ENCODE measurements around the gene SLC1A2. TPM values are rescaled to one million over a fixed set of nuclear protein-coding genes. Genes with fewer than 3 reads are reported as not detected.

Gene SLC1A2
- total RNA-seq, 1 donor from 2014 or later: 0.25 TPM

GRCh38 chr11:35426351-35426750 is 7.0 kb upstream of the SLC1A2 start:
- H3K9ac ChIP-seq (ENCODE audit: low read length): no peak overlapping the region
- no peak overlapping the region for H3K4me3 ChIP-seq (ENCODE audit: insufficient read depth, low read depth, low read length)
- peaks cover 88% of the 10 kb centered on the region for H3K27me3 Mint-ChIP-seq (ENCODE audit: low read depth, unreplicated experiment)
- no peak overlapping the region for H3K4me2 ChIP-seq (ENCODE audit: low read length)
- H3K36me3 ChIP-seq (ENCODE audit: insufficient read depth, low read length): no peaks in the 10 kb centered on the region
- no peak overlapping the region for H3K27ac Mint-ChIP-seq (ENCODE audit: unreplicated experiment)
- no peaks in the 10 kb centered on the region for H3K9me3 ChIP-seq (ENCODE audit: insufficient read depth, low read depth, low read length)
- H2AFZ ChIP-seq (ENCODE audit: low read depth, low read length): no peak overlapping the region
- DNase-seq (ENCODE audit: low read depth): no peak
- H4K20me1 ChIP-seq (ENCODE audit: insufficient read depth, low read length): peaks cover 6% of the 10 kb centered on the region
- no peak overlapping the region for H3K27ac ChIP-seq (ENCODE audit: low read depth, low read length)
- H3K36me3 Mint-ChIP-seq (ENCODE audit: low read depth, unreplicated experiment): peaks cover 16% of the 10 kb centered on the region
- H3K4me1 ChIP-seq (ENCODE audit: insufficient read depth, low read length): peaks cover 11% of the 10 kb centered on the region
- H3K79me2 ChIP-seq (ENCODE audit: insufficient read depth, low read length): no peaks in the 10 kb centered on the region
- no peak overlapping the region for H3K4me3 Mint-ChIP-seq (ENCODE audit: unreplicated experiment)
- FAIRE-seq: no peak
- H3K4me1 Mint-ChIP-seq (ENCODE audit: low read depth, unreplicated experiment): no peaks in the 10 kb centered on the region
- H3K9me3 Mint-ChIP-seq (ENCODE audit: unreplicated experiment): peaks cover 13% of the 10 kb centered on the region
- peaks cover 25% of the 10 kb centered on the region for H3K27me3 ChIP-seq (ENCODE audit: insufficient read depth, low read length)
- TF ChIP-seq CTCF (IDR thresholded peaks at IDR 0.05; ENCODE audit: insufficient read depth, low read depth, low read length) (no peak), EZH2 (IDR thresholded peaks at IDR 0.05; ENCODE audit: insufficient read depth, low read length) (no peak)

- DNase-seq (ENCODE audit: low read depth) (no peak), FAIRE-seq (no peak)
- TF ChIP-seq EZH2 (IDR thresholded peaks at IDR 0.05; ENCODE audit: insufficient read depth, low read length) (no peak), CTCF (IDR thresholded peaks at IDR 0.05; ENCODE audit: insufficient read depth, low read depth, low read length) (no peak)
- Mint-ChIP-seq H3K27ac (ENCODE audit: unreplicated experiment) (no peak overlapping the region), H3K4me3 (ENCODE audit: unreplicated experiment) (no peak overlapping the region), H3K4me1 (ENCODE audit: low read depth, unreplicated experiment) (no peaks in the 10 kb centered on the region), H3K36me3 (ENCODE audit: low read depth, unreplicated experiment) (peaks cover 11% of the 10 kb centered on the region), H3K27me3 (ENCODE audit: low read depth, unreplicated experiment) (peaks cover 89% of the 10 kb centered on the region), H3K9me3 (ENCODE audit: unreplicated experiment) (peaks cover 8% of the 10 kb centered on the region)
- H4K20me1 ChIP-seq (ENCODE audit: insufficient read depth, low read length): peaks cover 6% of the 10 kb centered on the region
- peaks cover 32% of the 10 kb centered on the region for H3K27me3 ChIP-seq (ENCODE audit: insufficient read depth, low read length)
- H3K4me2 ChIP-seq (ENCODE audit: low read length): no peak overlapping the region
- H2AFZ ChIP-seq (ENCODE audit: low read depth, low read length): no peak overlapping the region
- no peaks in the 10 kb centered on the region for H3K9me3 ChIP-seq (ENCODE audit: insufficient read depth, low read depth, low read length)
- H3K36me3 ChIP-seq (ENCODE audit: insufficient read depth, low read length): no peaks in the 10 kb centered on the region
- H3K4me1 ChIP-seq (ENCODE audit: insufficient read depth, low read length): peaks cover 11% of the 10 kb centered on the region
- H3K27ac ChIP-seq (ENCODE audit: low read depth, low read length): no peak overlapping the region
- H3K4me3 ChIP-seq (ENCODE audit: insufficient read depth, low read depth, low read length): no peak overlapping the region
- no peaks in the 10 kb centered on the region for H3K79me2 ChIP-seq (ENCODE audit: insufficient read depth, low read length)
- H3K9ac ChIP-seq (ENCODE audit: low read length): no peak overlapping the region
Observed at GRCh38 chr11:35425603-35426212, 6.3 kb upstream of the SLC1A2 start.

DNA sequence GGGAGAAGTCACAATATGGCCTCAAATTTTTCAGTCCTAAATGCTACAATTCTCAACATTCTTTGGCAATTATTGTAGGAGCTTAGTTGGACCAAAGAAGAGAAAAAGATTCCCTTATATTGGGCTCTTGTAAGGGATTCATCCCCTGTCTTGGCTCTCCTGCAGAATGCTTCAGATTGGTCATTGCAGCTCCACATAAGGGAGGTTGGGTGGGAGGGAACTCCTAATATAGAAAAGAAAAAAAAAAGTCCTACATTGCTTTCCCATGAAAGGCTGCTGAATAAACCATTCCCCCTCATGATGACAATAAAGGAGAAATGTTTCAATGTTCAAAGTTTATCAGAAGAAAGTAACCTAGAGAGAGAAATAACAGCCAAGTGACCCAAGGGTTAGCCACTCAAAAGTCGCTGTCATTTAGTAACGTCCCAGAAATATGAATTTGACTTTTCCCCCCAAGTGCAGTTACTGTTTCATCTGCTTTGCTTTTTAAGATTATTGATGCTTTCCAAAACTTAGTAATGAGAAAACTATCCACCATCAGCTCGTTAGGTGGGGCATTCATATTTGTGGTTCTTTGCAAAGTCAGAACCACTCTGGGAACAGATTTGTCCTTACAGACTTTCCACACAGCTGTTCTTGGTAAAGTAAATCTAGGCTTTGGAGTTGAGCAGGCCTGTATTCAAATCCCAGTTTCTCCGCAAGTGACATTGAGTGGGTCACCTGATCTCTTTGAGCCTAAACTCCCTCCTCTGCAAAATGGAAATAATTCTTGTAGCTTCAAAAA is 5.0 kb upstream of the SLC1A2 start:
- DNase-seq (ENCODE audit: low read depth) (peak; percentile 69), FAIRE-seq (peak; percentile 5)
- H3K4me3 Mint-ChIP-seq (ENCODE audit: unreplicated experiment): no peak overlapping the region
- Histone ChIP-seq H3K9me3 (ENCODE audit: insufficient read depth, low read depth, low read length) (no peaks in the 10 kb centered on the region), H3K4me2 (ENCODE audit: low read length) (no peak overlapping the region), H3K36me3 (ENCODE audit: insufficient read depth, low read length) (no peaks in the 10 kb centered on the region), H3K27me3 (ENCODE audit: insufficient read depth, low read length) (peaks cover 34% of the 10 kb centered on the region), H3K4me1 (ENCODE audit: insufficient read depth, low read length) (peaks cover 22% of the 10 kb centered on the region), H3K27ac (ENCODE audit: low read depth, low read length) (no peak overlapping the region), H4K20me1 (ENCODE audit: insufficient read depth, low read length) (peaks cover 6% of the 10 kb centered on the region), H2AFZ (ENCODE audit: low read depth, low read length) (no peak overlapping the region), H3K79me2 (ENCODE audit: insufficient read depth, low read length) (no peaks in the 10 kb centered on the region), H3K9ac (ENCODE audit: low read length) (no peak overlapping the region), H3K4me3 (ENCODE audit: insufficient read depth, low read depth, low read length) (no peak overlapping the region)
- H3K27me3 Mint-ChIP-seq (ENCODE audit: low read depth, unreplicated experiment): peaks cover 91% of the 10 kb centered on the region
- H3K4me1 Mint-ChIP-seq (ENCODE audit: low read depth, unreplicated experiment): no peaks in the 10 kb centered on the region
- H3K36me3 Mint-ChIP-seq (ENCODE audit: low read depth, unreplicated experiment): peaks cover 10% of the 10 kb centered on the region
- H3K9me3 Mint-ChIP-seq (ENCODE audit: unreplicated experiment): peaks cover 5% of the 10 kb centered on the region
- H3K27ac Mint-ChIP-seq (ENCODE audit: unreplicated experiment): no peak overlapping the region
- TF ChIP-seq CTCF (IDR thresholded peaks at IDR 0.05; ENCODE audit: insufficient read depth, low read depth, low read length) (no peak), EZH2 (IDR thresholded peaks at IDR 0.05; ENCODE audit: insufficient read depth, low read length) (no peak)
